Liver (tissue), 9 donors: ENCODE results near the gene IFIT1B. TPM values are rescaled to one million over a fixed set of nuclear protein-coding genes. Genes with fewer than 3 reads are reported as not detected.
A peak's percentile ranks its signal among the peaks of the same experiment; 100 is the strongest.

Source experiments
- DNase-seq: peaks from one replicate; pipeline ENCODE4 v3.0.0-alpha.2; 2017; ENCODE audit warnings: low spot score
- H3K27ac ChIP-seq, 2 donors: one replicate each; pipeline ENCODE4 v1.7.0; 2013; ENCODE audit warnings: inconsistent platforms in 2 of 2, low read length in 2 of 2, control low read depth in 1 of 2, low read depth in 1 of 2, mild to moderate bottlenecking in 1 of 2
- H3K27me3 ChIP-seq, 4 donors: one replicate each; pipeline versions ENCODE4 v1.6.1 to v1.7.0; 2013; ENCODE audit warnings: low read length in 3 of 4, inconsistent platforms in 1 of 4, mild to moderate bottlenecking in 1 of 4, moderate library complexity in 1 of 4; ENCODE audit not compliant: control insufficient read depth in 4 of 4, insufficient read depth in 4 of 4
- H3K36me3 ChIP-seq, 4 donors: one replicate each; pipeline versions ENCODE4 v1.6.1 to v1.7.0; 2013; ENCODE audit warnings: low read length in 3 of 4, mild to moderate bottlenecking in 3 of 4, low read depth in 1 of 4, moderate library complexity in 1 of 4; ENCODE audit not compliant: control insufficient read depth in 4 of 4, insufficient read depth in 3 of 4
- H3K4me1 ChIP-seq, 4 donors: one replicate each; pipeline versions ENCODE4 v1.6.1 to v1.7.0; 2013; ENCODE audit warnings: low read length in 3 of 4, mild to moderate bottlenecking in 3 of 4, moderate library complexity in 1 of 4; ENCODE audit not compliant: control insufficient read depth in 4 of 4, insufficient read depth in 4 of 4
- H3K4me3 ChIP-seq, 3 donors: one replicate each; pipeline versions ENCODE4 v1.6.1 to v1.7.0; 2013; ENCODE audit warnings: low read length in 3 of 3, control low read depth in 1 of 3, low read depth in 1 of 3, mild to moderate bottlenecking in 1 of 3
- H3K9ac ChIP-seq, 2 donors: one replicate each; pipeline ENCODE4 v1.7.0; 2013; ENCODE audit warnings: low read length in 2 of 2, mild to moderate bottlenecking in 2 of 2, moderate library complexity in 2 of 2, control low read depth in 1 of 2, low read depth in 1 of 2
- H3K9me3 ChIP-seq, 4 donors: one replicate each; pipeline versions ENCODE4 v1.6.1 to v1.7.0; 2013; ENCODE audit warnings: low read length in 3 of 4; ENCODE audit not compliant: control insufficient read depth in 4 of 4
- ATF3 ChIP-seq: IDR thresholded peaks from 2 replicates; pipeline ENCODE4 v1.6.1; 2016; ENCODE audit warnings: antibody characterized with exemption
- CTCF ChIP-seq: fragments of 150-350 bp; IDR thresholded peaks from 2 replicates; pipeline ENCODE4 v1.5.1; 2017; ENCODE audit warnings: improper control_type of control experiment, low read depth, low read length; ENCODE audit not compliant: missing input control
- EGR1 ChIP-seq, 2 donors: IDR thresholded peaks; 2 replicates each; pipeline ENCODE4 v1.6.1; 2016 to 2018; ENCODE audit warnings: antibody characterized with exemption in 2 of 2, low read depth in 2 of 2
- FOXA1 ChIP-seq: IDR thresholded peaks from 2 replicates; pipeline ENCODE4 v1.6.1; 2016; ENCODE audit warnings: antibody characterized with exemption
- GABPA ChIP-seq, 2 donors: IDR thresholded peaks in 1 of 2; conservative IDR thresholded peaks in 1 of 2; 2 replicates each; pipeline ENCODE4 v1.6.1; 2016; ENCODE audit warnings: antibody characterized with exemption in 2 of 2, mild to moderate bottlenecking in 1 of 2, moderate library complexity in 1 of 2
- HNF4G ChIP-seq: IDR thresholded peaks from 2 replicates; pipeline ENCODE4 v1.6.1; 2016; ENCODE audit warnings: antibody characterized with exemption
- JUND ChIP-seq, 2 donors: IDR thresholded peaks; 2 replicates each; pipeline ENCODE4 v1.6.1; 2016; ENCODE audit warnings: antibody characterized with exemption in 2 of 2
- MAX ChIP-seq: IDR thresholded peaks from 2 replicates; pipeline ENCODE4 v1.6.1; 2016; ENCODE audit warnings: antibody characterized with exemption
- NR2F2 ChIP-seq: IDR thresholded peaks from 2 replicates; pipeline ENCODE4 v1.6.1; 2016; ENCODE audit warnings: antibody characterized with exemption
- RAD21 ChIP-seq, 2 donors: IDR thresholded peaks; 2 replicates each; pipeline ENCODE4 v1.6.1; 2016; ENCODE audit warnings: antibody characterized with exemption in 2 of 2, mild to moderate bottlenecking in 2 of 2
- REST ChIP-seq: IDR thresholded peaks from 2 replicates; pipeline ENCODE4 v1.6.1; 2016; ENCODE audit warnings: antibody characterized with exemption, mild to moderate bottlenecking
- RXRA ChIP-seq, 2 donors: IDR thresholded peaks; 2 replicates each; pipeline ENCODE4 v1.6.1; 2017 to 2018; ENCODE audit warnings: antibody characterized with exemption in 2 of 2, mild to moderate bottlenecking in 1 of 2
- SP1 ChIP-seq: IDR thresholded peaks from 2 replicates; pipeline ENCODE4 v1.6.1; 2018; ENCODE audit warnings: antibody characterized with exemption, mild to moderate bottlenecking
- TAF1 ChIP-seq: conservative IDR thresholded peaks from 2 replicates; pipeline ENCODE4 v1.6.1; 2016; ENCODE audit warnings: antibody characterized with exemption, mild to moderate bottlenecking
- ZBTB33 ChIP-seq: IDR thresholded peaks from 2 replicates; pipeline ENCODE4 v1.6.1; 2016; ENCODE audit warnings: antibody characterized with exemption
- WGBS: extraction: QIAGEN DNeasy Blood & Tissue Kit; methylation state at CpG from one replicate; pipeline ENCODE4 v1.1.7; 2013; 5-methylcytosine and 5-hydroxymethylcytosine counted together
- polyA plus RNA-seq, 2 donors: library from polyadenylated mRNA; stranded (reverse) in 1 of 2; unstranded in 1 of 2; fragments of 200-250 nt in 1 of 2; fragments of >200 nt in 1 of 2; fragmentation: Nextera tagmentation in 1 of 2; extraction: Ambion mirVana in 1 of 2; gene quantifications; one replicate each; pipeline versions ENCODE4 v1.2.1 to v1.2.3, GENCODE V29; 2013 to 2015
- total RNA-seq, 2 donors: library from RNA; depleted of rRNA; stranded (reverse); fragments of >200 nt; gene quantifications; one replicate each; pipeline ENCODE4 v1.2.3, GENCODE V29; 2014
- donor health status: healthy.
- donor health status: healthy.
- donor health status: healthy.
- donor health status: healthy.
- donor health status: healthy.

IFIT1B gene
- total and polyA plus RNA-seq, 4 donors = 0.15 to 13.3 TPM; not detected in 2

GRCh38 chr10:89332123-89332633 lies 45.7 kb upstream of the IFIT1B start (continued):
- peak; percentile 30 for TF ChIP-seq ZBTB33

GRCh38 chr10:89335226-89335625 lies 42.6 kb upstream of the IFIT1B start:
- peaks cover 13 to 37% (median 30%) of the 10 kb centered on the region in 4 donors for H3K4me1 ChIP-seq

More at GRCh38 chr10:89335226-89335625, 42.6 kb upstream of the IFIT1B start:
- peak overlapping the region in 1 of 2 donors; percentile 6 for H3K27ac ChIP-seq
- no peak overlapping the region for H3K4me3 ChIP-seq
- H3K9me3 ChIP-seq = no peaks in the 10 kb centered on the region
- 94% methylated on average over 3 of the region's 3 CpGs for WGBS
- TF ChIP-seq REST = no peak
- TF ChIP-seq RXRA (IDR thresholded peaks at IDR 0.05) = no peak
- TF ChIP-seq CTCF = no peak
- no peak for TF ChIP-seq GABPA (IDR thresholded peaks at IDR 0.05 in 1 of 2, conservative IDR thresholded peaks at IDR 0.05 in 1 of 2)
- TF ChIP-seq EGR1 (IDR thresholded peaks at IDR 0.05; ENCODE audit: low read depth in 2 of 2) = no peak
- TF ChIP-seq JUND (IDR thresholded peaks at IDR 0.05) = no peak
- no peak for TF ChIP-seq HNF4G
- TF ChIP-seq ATF3 = no peak
- TF ChIP-seq FOXA1 = no peak
- no peak for TF ChIP-seq TAF1
- TF ChIP-seq RAD21 (IDR thresholded peaks at IDR 0.05) = no peak
- no peak for TF ChIP-seq SP1
- TF ChIP-seq NR2F2 = no peak
- TF ChIP-seq MAX = no peak
- no peaks in the 10 kb centered on the region for H3K27me3 ChIP-seq
- no peak for DNase-seq
- no peak overlapping the region for H3K9ac ChIP-seq
- peaks cover 13 to 22% (median 17%) of the 10 kb centered on the region in 4 donors for H3K36me3 ChIP-seq
